HepG2 (cell line): Measurements from ENCODE around the gene GPR39. TPM values are rescaled to one million over a fixed set of nuclear protein-coding genes. Genes with fewer than 3 reads are reported as not detected.

ENCODE experiments used
- BHLHE40 ChIP-seq: IDR thresholded peaks from 2 replicates; pipeline ENCODE4 v1.6.1; 2011; ENCODE audit warnings: low read length, improper control_type of control experiment
- E2F2 ChIP-seq: sonication (generic); formaldehyde crosslinking; IDR thresholded peaks from 2 replicates; pipeline ENCODE4 v1.4.0; 2020; ENCODE audit warnings: missing genetic modification reagents, borderline replicate concordance
- GABPA ChIP-seq, 2 experiments: IDR thresholded peaks; 2 replicates each; pipeline ENCODE4 v1.6.1; 2011 to 2016; ENCODE audit warnings: low read depth in 2 of 2, low read length in 1 of 2, missing biosample characterization in 1 of 2, missing genetic modification characterization in 1 of 2
- HDAC2 ChIP-seq: sonication (generic); formaldehyde crosslinking; IDR thresholded peaks from 2 replicates; pipeline ENCODE4 v1.4.0; 2020; ENCODE audit warnings: missing genetic modification reagents
- KDM6A ChIP-seq: IDR thresholded peaks from 2 replicates; pipeline ENCODE4 v1.6.1; 2016; ENCODE audit warnings: low read depth
- KLF16 ChIP-seq, 2 experiments: sonication (generic) in 1 of 2; formaldehyde crosslinking in 1 of 2; IDR thresholded peaks; 2 replicates each; pipeline versions ENCODE4 v1.6.1 to v1.8.0; 2016 to 2023; ENCODE audit warnings: missing genetic modification reagents in 2 of 2, missing compliant biosample characterization in 1 of 2
- MZF1 ChIP-seq: sonication (generic); formaldehyde crosslinking; IDR thresholded peaks from 2 replicates; pipeline ENCODE4 v1.8.1; 2023; ENCODE audit warnings: mild to moderate bottlenecking, missing genetic modification reagents, borderline replicate concordance
- NFIB ChIP-seq: sonication (generic); formaldehyde crosslinking; IDR thresholded peaks from 2 replicates; pipeline ENCODE4 v1.9.0; 2021; ENCODE audit warnings: missing genetic modification reagents, mild to moderate bottlenecking, borderline replicate concordance
- NR2F6 ChIP-seq, 2 experiments: IDR thresholded peaks; 2 replicates each; pipeline ENCODE4 v1.6.1; 2016; ENCODE audit warnings: antibody characterized with exemption in 1 of 2, mild to moderate bottlenecking in 1 of 2
- PCBP1 ChIP-seq: fragments of 200-400 bp; formaldehyde crosslinking; IDR thresholded peaks from 2 replicates; pipeline ENCODE4 v1.6.1; 2017; ENCODE audit warnings: mild to moderate bottlenecking, low read depth, low read length, borderline replicate concordance
- RARG ChIP-seq: sonication (generic); formaldehyde crosslinking; IDR thresholded peaks from 2 replicates; pipeline ENCODE4 v1.4.0; 2020; ENCODE audit warnings: low read depth, mild to moderate bottlenecking, missing genetic modification reagents
- YY1 ChIP-seq: IDR thresholded peaks from 2 replicates; pipeline ENCODE4 v1.6.1; 2011; ENCODE audit warnings: low read length, low read depth, moderate library complexity, mild to moderate bottlenecking; ENCODE audit not compliant: insufficient read depth, insufficient replicate concordance
- ZBTB4 ChIP-seq: sonication (generic); formaldehyde crosslinking; IDR thresholded peaks from 2 replicates; pipeline ENCODE4 v1.4.0; 2020; ENCODE audit warnings: missing genetic modification reagents, mild to moderate bottlenecking, borderline replicate concordance
- ZBTB8A ChIP-seq: sonication (generic); formaldehyde crosslinking; IDR thresholded peaks from 2 replicates; pipeline ENCODE4 v1.4.0; 2020; ENCODE audit warnings: mild to moderate bottlenecking, low read depth, missing genetic modification reagents, borderline replicate concordance
- ZNF101 ChIP-seq: sonication (generic); formaldehyde crosslinking; IDR thresholded peaks from 2 replicates; pipeline ENCODE4 v1.4.0; 2020; ENCODE audit warnings: mild to moderate bottlenecking, low read depth, missing genetic modification reagents, borderline replicate concordance
- ZNF24 ChIP-seq: fragments of 450-650 bp; IDR thresholded peaks from 2 replicates; pipeline ENCODE4 v1.6.1; 2017; ENCODE audit warnings: antibody characterized with exemption, mild to moderate bottlenecking
- ZNF333 ChIP-seq: sonication (generic); formaldehyde crosslinking; IDR thresholded peaks from 2 replicates; pipeline ENCODE4 v1.4.0; 2020; ENCODE audit warnings: mild to moderate bottlenecking, missing genetic modification reagents, borderline replicate concordance
- ZNF512B ChIP-seq: sonication (generic); formaldehyde crosslinking; IDR thresholded peaks from 2 replicates; pipeline ENCODE4 v1.5.1; 2020; ENCODE audit warnings: missing genetic modification reagents, mild to moderate bottlenecking, borderline replicate concordance
- ZNF605 ChIP-seq: sonication (generic); formaldehyde crosslinking; IDR thresholded peaks from 2 replicates; pipeline ENCODE4 v1.8.0; 2022; ENCODE audit warnings: mild to moderate bottlenecking, missing genetic modification reagents
- ZNF746 ChIP-seq: sonication (generic); formaldehyde crosslinking; IDR thresholded peaks from 2 replicates; pipeline ENCODE4 v1.8.0; 2022; ENCODE audit warnings: mild to moderate bottlenecking, missing genetic modification reagents
- ZNF761 ChIP-seq: sonication (generic); formaldehyde crosslinking; conservative IDR thresholded peaks from 2 replicates; pipeline ENCODE4 v1.4.0; 2020; ENCODE audit warnings: mild to moderate bottlenecking, missing genetic modification reagents
- polyA plus RNA-seq, 8 experiments: library from polyadenylated mRNA; depleted of rRNA in 3 of 8; stranded (reverse) in 7 of 8; unstranded in 1 of 8; fragments of >200 nt; fragmentation: Illumina TruSeq in 4 of 8; extraction: Trizol in 4 of 8; gene quantifications; 2 replicates each; pipeline versions ENCODE4 v1.2.1 to v1.2.3, GENCODE V29; 2011 to 2016; ENCODE audit warnings: low read depth in 4 of 8, missing spikeins in 1 of 8, mixed read lengths in 1 of 8; ENCODE audit not compliant: insufficient read depth in 1 of 8
- total RNA-seq, 5 experiments: library from RNA; depleted of rRNA; stranded (reverse); fragments of >200 nt; fragmentation: Illumina TruSeq; extraction: Trizol; gene quantifications; 2 replicates each; pipeline ENCODE4 v1.2.3, GENCODE V29; 2016; ENCODE audit warnings: low read depth in 1 of 5

Gene GPR39
- total and polyA plus RNA-seq, 2 of the 13 experiments (the other 11 are each of a cell fraction or from before 2014, with no cell fraction given): 0.16 to 0.62 TPM

GRCh38 chr2:132415915-132416722 lies 486 bp upstream of the GPR39 start (continued):
- TF ChIP-seq ZNF333 (CRISPR knock-in tag) (no peak), ZNF101 (CRISPR knock-in tag) (no peak), KLF16 (CRISPR knock-in tag; IDR thresholded peaks at IDR 0.05) (peak in 1 of 2 experiments; percentile 73; a peak in 2 of 4 replicates), RARG (CRISPR knock-in tag) (no peak), ZNF605 (CRISPR knock-in tag) (peak; percentile 90; the same call in 1 of the 2 replicates), HDAC2 (CRISPR knock-in tag) (peak; percentile 56; the same call in 1 of the 2 replicates), GABPA (IDR thresholded peaks at IDR 0.05; ENCODE audit: low read depth, low read length) (peak; percentile 38; the same call in 1 of the 2 replicates), GABPA (CRISPR knock-in tag; IDR thresholded peaks at IDR 0.05; ENCODE audit: low read depth) (peak; percentile 69), ZNF761 (CRISPR knock-in tag) (peak; percentile 80; the same call in 1 of the 2 replicates), MZF1 (no peak), YY1 (peak; percentile 62), ZBTB4 (CRISPR knock-in tag) (0 out of 2 replicates have a peak, but pooled peaks have one; percentile 59), KDM6A (CRISPR knock-in tag) (0 out of 2 replicates have a peak, but pooled peaks have one; percentile 2), ZNF746 (peak; percentile 51; the same call in 1 of the 2 replicates), ZBTB8A (CRISPR knock-in tag) (no peak), PCBP1 (0 out of 2 replicates have a peak, but pooled peaks have one; percentile 48), NR2F6 (IDR thresholded peaks at IDR 0.05) (no peak), NR2F6 (CRISPR knock-in tag; IDR thresholded peaks at IDR 0.05) (peak; percentile 54; the same call in 1 of the 2 replicates), ZNF24 (no peak), BHLHE40 (0 out of 2 replicates have a peak, but pooled peaks have one; percentile 3), ZNF512B (CRISPR knock-in tag) (no peak), NFIB (no peak), E2F2 (CRISPR knock-in tag) (no peak)
